OCI-LY1 (cell line): ENCODE data around the gene BHMT.

Source experiments
- H2AFZ ChIP-seq: fragments of 200-600 bp; sonication (generic), shearing (Covaris generic); 2 replicates; pipeline ENCODE4 v1.6.0; 2014; ENCODE audit warnings: antibody characterized with exemption, mild to moderate bottlenecking, low read length
- H3F3A ChIP-seq: fragments of 200-600 bp; sonication (generic), shearing (Covaris generic); 2 replicates; pipeline ENCODE4 v1.6.0; 2014; ENCODE audit warnings: mild to moderate bottlenecking, antibody characterized with exemption, low read length, moderate library complexity; ENCODE audit not compliant: insufficient read depth
- H3K27ac ChIP-seq: fragments of 200-600 bp; sonication (generic); 2 replicates; pipeline ENCODE4 v1.5.1; 2014; ENCODE audit warnings: low read length, mixed run types, mild to moderate bottlenecking, low read depth; ENCODE audit not compliant: poor library complexity, severe bottlenecking
- H3K27me3 ChIP-seq: fragments of 200-600 bp; sonication (generic); 2 replicates; pipeline ENCODE4 v1.6.0; 2014; ENCODE audit warnings: antibody characterized with exemption, mild to moderate bottlenecking, low read length, moderate library complexity; ENCODE audit not compliant: insufficient read depth
- H3K36me3 ChIP-seq: fragments of 200-600 bp; sonication (generic); 2 replicates; pipeline ENCODE4 v1.6.1; 2014; ENCODE audit warnings: mild to moderate bottlenecking, antibody characterized with exemption, low read length, moderate library complexity, mixed read lengths; ENCODE audit not compliant: insufficient read depth
- H3K4me1 ChIP-seq: fragments of 200-600 bp; sonication (generic); 2 replicates; pipeline ENCODE4 v1.5.1; 2014; ENCODE audit warnings: mild to moderate bottlenecking, low read length, moderate library complexity; ENCODE audit not compliant: insufficient read depth, severe bottlenecking
- H3K4me2 ChIP-seq: fragments of 200-600 bp; sonication (generic), shearing (Covaris generic); 2 replicates; pipeline ENCODE4 v1.6.1; 2014; ENCODE audit warnings: low read length
- H3K4me3 ChIP-seq: fragments of 200-600 bp; sonication (generic); 2 replicates; pipeline ENCODE4 v1.5.1; 2014; ENCODE audit warnings: low read length, low read depth, mild to moderate bottlenecking, mixed read lengths; ENCODE audit not compliant: poor library complexity, severe bottlenecking
- H3K79me2 ChIP-seq: fragments of 200-600 bp; shearing (Covaris generic); 2 replicates; pipeline ENCODE4 v1.6.1; 2016; ENCODE audit warnings: mixed run types, low read length, mixed read lengths; ENCODE audit not compliant: insufficient read depth
- H3K9ac ChIP-seq: fragments of 200-600 bp; sonication (generic), shearing (Covaris generic); 2 replicates; pipeline ENCODE4 v1.6.1; 2014; ENCODE audit warnings: mild to moderate bottlenecking, low read length, mixed read lengths
- H3K9me2 ChIP-seq: fragments of 200-600 bp; sonication (generic), shearing (Covaris generic); 2 replicates; pipeline ENCODE4 v1.6.1; 2014; ENCODE audit warnings: low read depth, mild to moderate bottlenecking, low read length, mixed read lengths
- H3K9me3 ChIP-seq: fragments of 200-600 bp; shearing (Covaris generic); 2 replicates; pipeline ENCODE4 v1.6.1; 2014; ENCODE audit warnings: low read length, mixed read lengths
- H4K20me1 ChIP-seq: fragments of 200-600 bp; sonication (generic), shearing (Covaris generic); 2 replicates; pipeline ENCODE4 v1.6.0; 2016; ENCODE audit warnings: mild to moderate bottlenecking, low read length; ENCODE audit not compliant: insufficient read depth
- CTCF ChIP-seq: fragments of 200-600 bp; sonication (generic), shearing (Covaris generic); IDR thresholded peaks from 2 replicates; pipeline ENCODE4 v1.5.1; 2017; ENCODE audit warnings: mild to moderate bottlenecking, antibody characterized with exemption, low read length, moderate library complexity, mixed read lengths
- EZH2 ChIP-seq: fragments of 200-600 bp; sonication (generic), shearing (Covaris generic); IDR thresholded peaks from 2 replicates; pipeline ENCODE4 v1.8.0; 2017; ENCODE audit warnings: borderline replicate concordance, mixed run types, mild to moderate bottlenecking, antibody characterized with exemption, low read length, moderate library complexity, mixed read lengths

BHMT gene

GRCh38 chr5:79111960-79112702, 522 bp downstream of the BHMT start:
- no peak for TF ChIP-seq CTCF
- no peak for TF ChIP-seq EZH2
- no peak overlapping the region for H2AFZ ChIP-seq
- no peaks in the 10 kb centered on the region for H3K36me3 ChIP-seq
- no peaks in the 10 kb centered on the region for H3F3A ChIP-seq
- H3K79me2 ChIP-seq: no peaks in the 10 kb centered on the region
- no peak overlapping the region for H3K27ac ChIP-seq
- H3K9ac ChIP-seq: no peak overlapping the region
- no peak overlapping the region for H3K4me3 ChIP-seq
- no peak overlapping the region for H3K4me2 ChIP-seq
- H4K20me1 ChIP-seq: no peaks in the 10 kb centered on the region
- H3K4me1 ChIP-seq: no peaks in the 10 kb centered on the region
- no peaks in the 10 kb centered on the region; the same call in 1 of the 2 replicates for H3K27me3 ChIP-seq
- H3K9me2 ChIP-seq: no peaks in the 10 kb centered on the region
- H3K9me3 ChIP-seq: no peaks in the 10 kb centered on the region

GRCh38 chr5:79112703-79113058, 1.1 kb downstream of the BHMT start:
- Histone ChIP-seq H3K79me2 (no peaks in the 10 kb centered on the region), H3K9ac (no peak overlapping the region), H3K4me1 (no peaks in the 10 kb centered on the region), H3K9me2 (no peaks in the 10 kb centered on the region), H3K27ac (no peak overlapping the region), H3K4me3 (no peak overlapping the region), H3K27me3 (no peaks in the 10 kb centered on the region; the same call in 1 of the 2 replicates), H3K4me2 (no peak overlapping the region), H3K9me3 (no peaks in the 10 kb centered on the region), H3F3A (no peaks in the 10 kb centered on the region), H3K36me3 (no peaks in the 10 kb centered on the region), H2AFZ (no peak overlapping the region), H4K20me1 (no peaks in the 10 kb centered on the region)
- TF ChIP-seq CTCF (no peak), EZH2 (no peak)

- Histone ChIP-seq H3K4me2 (no peak overlapping the region), H3F3A (no peaks in the 10 kb centered on the region), H3K9me2 (no peaks in the 10 kb centered on the region), H3K27me3 (peaks cover 3% of the 10 kb centered on the region; the same call in 1 of the 2 replicates), H2AFZ (no peak overlapping the region), H4K20me1 (no peaks in the 10 kb centered on the region), H3K4me1 (no peaks in the 10 kb centered on the region), H3K4me3 (no peak overlapping the region), H3K79me2 (no peaks in the 10 kb centered on the region), H3K9ac (no peak overlapping the region), H3K9me3 (no peaks in the 10 kb centered on the region), H3K36me3 (no peaks in the 10 kb centered on the region), H3K27ac (no peak overlapping the region)
- TF ChIP-seq EZH2 (no peak), CTCF (no peak)
Observed at GRCh38 chr5:79119486-79119885, 7.9 kb downstream of the BHMT start.
